BLaER1 (cell line): Measurements from ENCODE around the gene BTBD9.

ENCODE experiments used
- H3K27ac ChIP-seq: shearing (Covaris generic); formaldehyde crosslinking; 2 replicates; pipeline ENCODE4 v1.8.1; 2022
- H3K27me3 ChIP-seq: shearing (Covaris generic); formaldehyde crosslinking; 2 replicates; pipeline ENCODE4 v1.8.1; 2022
- H3K36me3 ChIP-seq: shearing (Covaris generic); formaldehyde crosslinking; 2 replicates; pipeline ENCODE4 v1.8.1; 2022
- H3K4me1 ChIP-seq: shearing (Covaris generic); formaldehyde crosslinking; 2 replicates; pipeline ENCODE4 v1.8.1; 2022
- H3K4me2 ChIP-seq: shearing (Covaris generic); formaldehyde crosslinking; 2 replicates; pipeline ENCODE4 v1.8.1; 2022
- H3K4me3 ChIP-seq: shearing (Covaris generic); formaldehyde crosslinking; 2 replicates; pipeline ENCODE4 v1.8.1; 2022
- H3K9ac ChIP-seq: shearing (Covaris generic); formaldehyde crosslinking; 2 replicates; pipeline ENCODE4 v1.8.1; 2022
- H3K9me3 ChIP-seq: shearing (Covaris generic); formaldehyde crosslinking; 2 replicates; pipeline ENCODE4 v1.8.1; 2022
- H4K20me1 ChIP-seq: shearing (Covaris generic); formaldehyde crosslinking; 2 replicates; pipeline ENCODE4 v1.8.1; 2022
- Cebpa-rat ChIP-seq: shearing (Covaris generic); IDR thresholded peaks from 2 replicates; pipeline ENCODE4 v1.8.1; 2022

Gene BTBD9

GRCh38 chr6:38639498-38640215, at the start of gene BTBD9:
Gene BTBD9 (minus strand): TSS chr6:38639929.
- H3K9me3 ChIP-seq, result no peaks in the 10 kb centered on the region
- H3K27me3 ChIP-seq, result no peaks in the 10 kb centered on the region
- peaks cover 20% of the 10 kb centered on the region for H3K4me1 ChIP-seq
- H4K20me1 ChIP-seq, result 0 out of 2 replicates have a peak, but pooled peaks cover 8% of the 10 kb centered on the region
- peak within 1 kb of the TSS; percentile 84 for H3K9ac ChIP-seq
- H3K36me3 ChIP-seq, result no peaks in the 10 kb centered on the region
- TF ChIP-seq Cebpa-rat, result no peak
- peak within 1 kb of the TSS; percentile 88 for H3K4me2 ChIP-seq
- H3K4me3 ChIP-seq, result peak within 1 kb of the TSS; percentile 82
- H3K27ac ChIP-seq, result peak within 1 kb of the TSS; percentile 84

- Histone ChIP-seq H3K9me3 (no peaks in the 10 kb centered on the region), H3K27ac (peak overlapping the region; percentile 28), H3K36me3 (peaks cover 32% of the 10 kb centered on the region), H3K4me2 (peak overlapping the region; percentile 70), H3K4me3 (no peak overlapping the region), H3K27me3 (no peaks in the 10 kb centered on the region), H3K9ac (no peak overlapping the region; the same call in 1 of the 2 replicates), H4K20me1 (peaks cover 72% of the 10 kb centered on the region), H3K4me1 (peaks cover 23% of the 10 kb centered on the region)
- TF ChIP-seq Cebpa-rat, result no peak
These were observed 48.9 kb upstream of the BTBD9 start for GRCh38 chr6:38688579-38689087.

- peaks cover 23% of the 10 kb centered on the region for H3K4me1 ChIP-seq
- H3K27ac ChIP-seq, result no peak overlapping the region
- peaks cover 43% of the 10 kb centered on the region for H3K36me3 ChIP-seq
- no peaks in the 10 kb centered on the region for H3K27me3 ChIP-seq
- H3K4me2 ChIP-seq, result no peak overlapping the region
- peaks cover 76% of the 10 kb centered on the region for H4K20me1 ChIP-seq
- H3K9ac ChIP-seq, result no peak overlapping the region
- no peak for TF ChIP-seq Cebpa-rat
- no peaks in the 10 kb centered on the region for H3K9me3 ChIP-seq
- H3K4me3 ChIP-seq, result no peak overlapping the region
These were observed 47.8 kb upstream of the BTBD9 start for GRCh38 chr6:38687549-38687948.

GRCh38 chr6:38687043-38687353, 47.3 kb upstream of the BTBD9 start:
- Histone ChIP-seq H4K20me1 (peaks cover 70% of the 10 kb centered on the region), H3K27me3 (no peaks in the 10 kb centered on the region), H3K27ac (no peak overlapping the region), H3K9ac (no peak overlapping the region), H3K4me3 (no peak overlapping the region), H3K9me3 (no peaks in the 10 kb centered on the region), H3K36me3 (peaks cover 49% of the 10 kb centered on the region), H3K4me2 (no peak overlapping the region), H3K4me1 (peaks cover 23% of the 10 kb centered on the region)
- no peak for TF ChIP-seq Cebpa-rat

GRCh38 chr6:38686270-38687042, 46.7 kb upstream of the BTBD9 start:
- no peaks in the 10 kb centered on the region for H3K27me3 ChIP-seq
- H4K20me1 ChIP-seq, result peaks cover 65% of the 10 kb centered on the region
- no peaks in the 10 kb centered on the region for H3K9me3 ChIP-seq
- H3K27ac ChIP-seq, result no peak overlapping the region
- no peak for TF ChIP-seq Cebpa-rat
- H3K4me1 ChIP-seq, result peaks cover 23% of the 10 kb centered on the region
- peaks cover 52% of the 10 kb centered on the region for H3K36me3 ChIP-seq
- no peak overlapping the region for H3K4me2 ChIP-seq
- no peak overlapping the region for H3K4me3 ChIP-seq
- no peak overlapping the region for H3K9ac ChIP-seq

GRCh38 chr6:38684904-38685303, 45.2 kb upstream of the BTBD9 start:
- Histone ChIP-seq H3K4me3 (no peak overlapping the region), H3K9ac (no peak overlapping the region), H3K4me1 (peaks cover 20% of the 10 kb centered on the region), H3K36me3 (peaks cover 66% of the 10 kb centered on the region), H3K9me3 (no peaks in the 10 kb centered on the region), H3K27ac (no peak overlapping the region), H3K27me3 (no peaks in the 10 kb centered on the region), H4K20me1 (peaks cover 55% of the 10 kb centered on the region), H3K4me2 (no peak overlapping the region)
- no peak for TF ChIP-seq Cebpa-rat

- H3K9me3 ChIP-seq, result no peaks in the 10 kb centered on the region
- no peak overlapping the region for H3K4me3 ChIP-seq
- no peaks in the 10 kb centered on the region for H3K27me3 ChIP-seq
- no peak overlapping the region for H3K4me2 ChIP-seq
- peaks cover 72% of the 10 kb centered on the region for H3K36me3 ChIP-seq
- peaks cover 48% of the 10 kb centered on the region for H4K20me1 ChIP-seq
- no peak for TF ChIP-seq Cebpa-rat
- no peak overlapping the region for H3K27ac ChIP-seq
- no peak overlapping the region for H3K9ac ChIP-seq
- peaks cover 13% of the 10 kb centered on the region for H3K4me1 ChIP-seq
These were observed 44.5 kb upstream of the BTBD9 start for GRCh38 chr6:38684237-38684636.

GRCh38 chr6:38681850-38682249, 42.1 kb upstream of the BTBD9 start:
- Histone ChIP-seq H3K9ac (no peak overlapping the region), H3K4me3 (no peak overlapping the region), H3K36me3 (peaks cover 91% of the 10 kb centered on the region), H4K20me1 (peaks cover 24% of the 10 kb centered on the region), H3K4me2 (no peak overlapping the region), H3K27ac (no peak overlapping the region), H3K27me3 (no peaks in the 10 kb centered on the region), H3K9me3 (no peaks in the 10 kb centered on the region), H3K4me1 (no peaks in the 10 kb centered on the region)
- no peak for TF ChIP-seq Cebpa-rat

GRCh38 chr6:38679668-38680067, 39.9 kb upstream of the BTBD9 start:
- Histone ChIP-seq H3K36me3 (peaks cover 96% of the 10 kb centered on the region), H3K27me3 (no peaks in the 10 kb centered on the region), H3K9me3 (no peaks in the 10 kb centered on the region), H3K4me1 (no peaks in the 10 kb centered on the region; the same call in 1 of the 2 replicates), H3K27ac (no peak overlapping the region), H3K9ac (no peak overlapping the region), H3K4me3 (no peak overlapping the region), H4K20me1 (0 out of 2 replicates have a peak, but pooled peaks cover 5% of the 10 kb centered on the region), H3K4me2 (no peak overlapping the region)
- no peak for TF ChIP-seq Cebpa-rat

GRCh38 chr6:38678178-38678760, 38.5 kb upstream of the BTBD9 start:
- Histone ChIP-seq H3K9me3 (no peaks in the 10 kb centered on the region), H3K4me1 (peaks cover 14% of the 10 kb centered on the region), H3K27me3 (no peaks in the 10 kb centered on the region), H4K20me1 (0 out of 2 replicates have a peak, but pooled peaks cover 5% of the 10 kb centered on the region), H3K36me3 (peaks cover 93% of the 10 kb centered on the region), H3K9ac (no peak overlapping the region), H3K4me3 (no peak overlapping the region), H3K4me2 (no peak overlapping the region), H3K27ac (no peak overlapping the region)
- no peak for TF ChIP-seq Cebpa-rat
